Hepatocyte (in vitro differentiated cells): ENCODE data around the gene CTAG2.
"Not testable (repeated sequence)": the region's sequence is repeated elsewhere in the genome, so short reads cannot be mapped to it uniquely, and the experiment has no call there.

Experiments
- EZH2 ChIP-seq: fragments of 200-600 bp; sonication (generic); IDR thresholded peaks from 2 replicates; pipeline ENCODE4 v1.6.1; 2016; ENCODE audit warnings: antibody characterized with exemption, mild to moderate bottlenecking, borderline replicate concordance
- EZH2phosphoT487 ChIP-seq: fragments of 200-600 bp; sonication (generic); IDR thresholded peaks from one replicate; pipeline ENCODE4 v1.6.1; 2018; ENCODE audit warnings: antibody characterized with exemption, mild to moderate bottlenecking, low read depth, moderate library complexity; ENCODE audit not compliant: unreplicated experiment, severe bottlenecking
- TF ChIP-seq, protein P1 (sequence below): fragments of 200-600 bp; sonication (generic); IDR thresholded peaks from 2 replicates; pipeline ENCODE4 v1.5.1; 2016; ENCODE audit warnings: antibody characterized with exemption, mild to moderate bottlenecking; ENCODE audit not compliant: poor library complexity

DNA sequence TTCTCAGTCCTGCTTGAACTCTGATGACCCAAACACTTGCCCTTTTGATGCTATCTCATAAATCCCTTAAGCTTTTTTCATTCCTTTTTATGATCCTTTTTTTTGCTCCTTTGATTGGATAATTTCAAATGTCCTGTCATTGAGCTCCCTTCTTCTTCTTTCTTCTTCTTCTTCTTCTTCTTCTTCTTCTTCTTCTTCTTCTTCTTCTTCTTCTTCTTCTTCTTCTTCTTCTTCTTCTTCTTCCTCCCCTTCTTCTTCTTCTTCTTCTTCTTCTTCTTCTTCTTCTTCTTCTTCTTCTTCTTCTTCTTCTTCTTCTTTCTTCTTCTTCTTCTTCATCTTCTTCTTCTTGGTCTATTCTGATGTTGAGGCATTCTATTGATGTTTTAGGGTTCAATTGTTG lies 18.7 kb upstream of the CTAG2 start:
- TF ChIP-seq, protein P1, sequence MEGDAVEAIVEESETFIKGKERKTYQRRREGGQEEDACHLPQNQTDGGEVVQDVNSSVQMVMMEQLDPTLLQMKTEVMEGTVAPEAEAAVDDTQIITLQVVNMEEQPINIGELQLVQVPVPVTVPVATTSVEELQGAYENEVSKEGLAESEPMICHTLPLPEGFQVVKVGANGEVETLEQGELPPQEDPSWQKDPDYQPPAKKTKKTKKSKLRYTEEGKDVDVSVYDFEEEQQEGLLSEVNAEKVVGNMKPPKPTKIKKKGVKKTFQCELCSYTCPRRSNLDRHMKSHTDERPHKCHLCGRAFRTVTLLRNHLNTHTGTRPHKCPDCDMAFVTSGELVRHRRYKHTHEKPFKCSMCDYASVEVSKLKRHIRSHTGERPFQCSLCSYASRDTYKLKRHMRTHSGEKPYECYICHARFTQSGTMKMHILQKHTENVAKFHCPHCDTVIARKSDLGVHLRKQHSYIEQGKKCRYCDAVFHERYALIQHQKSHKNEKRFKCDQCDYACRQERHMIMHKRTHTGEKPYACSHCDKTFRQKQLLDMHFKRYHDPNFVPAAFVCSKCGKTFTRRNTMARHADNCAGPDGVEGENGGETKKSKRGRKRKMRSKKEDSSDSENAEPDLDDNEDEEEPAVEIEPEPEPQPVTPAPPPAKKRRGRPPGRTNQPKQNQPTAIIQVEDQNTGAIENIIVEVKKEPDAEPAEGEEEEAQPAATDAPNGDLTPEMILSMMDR: not testable (repeated sequence)
- not testable (repeated sequence) for TF ChIP-seq EZH2phosphoT487, EZH2
